ENCODE data around the gene IRF2BPL.
A peak's percentile ranks its signal among the peaks of the same experiment; 100 is the strongest.

Gene IRF2BPL

GRCh38 chr14:77007183-77007974, 21.1 kb downstream of the IRF2BPL start:
- FAIRE-seq (no peak), DNase-seq (ENCODE audit: insufficient read length, low spot score) (no peak)
- TF ChIP-seq SPI1 (IDR thresholded peaks at IDR 0.05; ENCODE audit: low read depth, low read length) (no peak), TAF1 (IDR thresholded peaks at IDR 0.05; ENCODE audit: low read depth, low read length) (no peak), PAX5 (IDR thresholded peaks at IDR 0.05; ENCODE audit: insufficient read depth, low read length, severe bottlenecking) (no peak), POLR2AphosphoS5 (IDR thresholded peaks at IDR 0.05; ENCODE audit: low read depth, low read length) (no peak), POU2F2 (IDR thresholded peaks at IDR 0.05; ENCODE audit: low read depth, low read length) (no peak), POLR2A (IDR thresholded peaks at IDR 0.05; ENCODE audit: low read depth, low read length) (no peak)

DNA sequence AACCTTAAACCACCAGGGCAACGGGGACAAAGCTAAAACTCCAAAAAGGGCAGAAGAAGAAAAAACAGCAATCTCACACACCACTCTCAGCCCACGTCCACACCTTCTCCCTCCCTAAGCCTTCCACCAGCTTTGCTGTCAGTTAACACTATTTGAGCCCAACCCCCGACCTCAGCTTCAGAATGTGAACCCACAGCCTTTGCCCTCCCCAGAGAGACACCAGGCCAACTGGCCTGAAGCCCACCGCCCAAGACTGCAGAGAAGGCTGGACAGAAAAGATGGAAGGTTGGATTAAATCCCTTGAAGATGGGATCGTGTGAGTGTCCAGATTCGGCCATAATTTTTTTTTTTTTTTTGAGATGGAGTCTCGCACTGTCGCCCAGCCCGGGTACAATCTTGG, 22.4 kb downstream of the IRF2BPL start:
- FAIRE-seq (no peak), DNase-seq (ENCODE audit: insufficient read length, low spot score) (no peak)
- no peak for TF ChIP-seq POU2F2 (IDR thresholded peaks at IDR 0.05; ENCODE audit: low read depth, low read length)
- TF ChIP-seq SPI1 (IDR thresholded peaks at IDR 0.05; ENCODE audit: low read depth, low read length): no peak
- no peak for TF ChIP-seq POLR2A (IDR thresholded peaks at IDR 0.05; ENCODE audit: low read depth, low read length)
- TF ChIP-seq PAX5 (IDR thresholded peaks at IDR 0.05; ENCODE audit: insufficient read depth, low read length, severe bottlenecking): no peak
- TF ChIP-seq POLR2AphosphoS5 (IDR thresholded peaks at IDR 0.05; ENCODE audit: low read depth, low read length): no peak
- TF ChIP-seq TAF1 (IDR thresholded peaks at IDR 0.05; ENCODE audit: low read depth, low read length): no peak

GRCh38 chr14:77005559-77005958, 22.9 kb downstream of the IRF2BPL start:
- FAIRE-seq (peak; percentile 41), DNase-seq (ENCODE audit: insufficient read length, low spot score) (no peak)
- TF ChIP-seq TAF1 (IDR thresholded peaks at IDR 0.05; ENCODE audit: low read depth, low read length) (no peak), POLR2AphosphoS5 (IDR thresholded peaks at IDR 0.05; ENCODE audit: low read depth, low read length) (no peak), POLR2A (IDR thresholded peaks at IDR 0.05; ENCODE audit: low read depth, low read length) (no peak), SPI1 (IDR thresholded peaks at IDR 0.05; ENCODE audit: low read depth, low read length) (no peak), POU2F2 (IDR thresholded peaks at IDR 0.05; ENCODE audit: low read depth, low read length) (no peak), PAX5 (IDR thresholded peaks at IDR 0.05; ENCODE audit: insufficient read depth, low read length, severe bottlenecking) (no peak)

DNA sequence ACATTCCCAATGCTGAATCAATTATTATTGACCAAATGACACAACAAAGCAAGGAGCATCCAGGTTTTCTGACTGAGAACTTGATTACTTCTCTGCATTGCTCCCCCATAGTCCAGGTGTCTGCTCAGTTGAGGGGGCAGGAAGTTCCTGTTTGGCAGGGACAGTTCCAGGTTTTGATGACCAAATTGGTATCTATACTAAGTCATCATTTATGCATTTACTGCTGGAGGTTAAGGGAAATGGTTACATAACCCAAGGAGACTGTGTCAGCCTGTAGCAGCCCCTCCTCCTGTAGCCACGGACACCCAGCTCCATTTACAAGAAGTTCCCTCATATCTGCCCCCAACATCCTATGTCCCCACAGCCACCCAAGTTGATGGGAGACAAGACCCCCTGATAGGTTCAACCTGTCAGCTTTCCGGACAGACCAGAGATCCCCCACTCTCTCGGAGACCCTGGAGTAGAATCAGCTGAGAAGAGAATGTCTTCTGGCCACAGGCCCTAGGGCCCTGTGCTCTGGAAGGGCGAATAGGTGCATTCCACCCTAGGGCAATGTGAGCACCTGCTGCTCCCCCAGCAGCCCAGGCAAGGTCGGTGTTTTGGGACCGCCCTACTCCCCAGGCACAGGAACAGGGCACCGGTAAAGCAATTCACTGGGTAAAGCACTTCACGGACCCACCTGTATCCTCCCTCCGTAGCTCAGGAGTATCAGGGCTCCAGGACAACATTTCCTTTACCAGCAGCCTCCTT, 23.6 kb downstream of the IRF2BPL start:
- TF ChIP-seq POLR2AphosphoS5 (IDR thresholded peaks at IDR 0.05; ENCODE audit: low read depth, low read length): no peak
- no peak for TF ChIP-seq TAF1 (IDR thresholded peaks at IDR 0.05; ENCODE audit: low read depth, low read length)
- TF ChIP-seq POLR2A (IDR thresholded peaks at IDR 0.05; ENCODE audit: low read depth, low read length): no peak
- TF ChIP-seq SPI1 (IDR thresholded peaks at IDR 0.05; ENCODE audit: low read depth, low read length): no peak
- TF ChIP-seq PAX5 (IDR thresholded peaks at IDR 0.05; ENCODE audit: insufficient read depth, low read length, severe bottlenecking): no peak
- TF ChIP-seq POU2F2 (IDR thresholded peaks at IDR 0.05; ENCODE audit: low read depth, low read length): no peak
- FAIRE-seq: no peak
- DNase-seq (ENCODE audit: insufficient read length, low spot score): no peak

GRCh38 chr14:77003960-77004710, 24.4 kb downstream of the IRF2BPL start:
- FAIRE-seq: no peak
- DNase-seq (ENCODE audit: insufficient read length, low spot score): no peak
- TF ChIP-seq SPI1 (IDR thresholded peaks at IDR 0.05; ENCODE audit: low read depth, low read length) (no peak), TAF1 (IDR thresholded peaks at IDR 0.05; ENCODE audit: low read depth, low read length) (no peak), POU2F2 (IDR thresholded peaks at IDR 0.05; ENCODE audit: low read depth, low read length) (no peak), POLR2A (IDR thresholded peaks at IDR 0.05; ENCODE audit: low read depth, low read length) (no peak), PAX5 (IDR thresholded peaks at IDR 0.05; ENCODE audit: insufficient read depth, low read length, severe bottlenecking) (no peak), POLR2AphosphoS5 (IDR thresholded peaks at IDR 0.05; ENCODE audit: low read depth, low read length) (no peak)

GRCh38 chr14:77002889-77003288, 25.6 kb downstream of the IRF2BPL start:
- DNase-seq (ENCODE audit: insufficient read length, low spot score) (no peak), FAIRE-seq (no peak)
- TF ChIP-seq SPI1 (IDR thresholded peaks at IDR 0.05; ENCODE audit: low read depth, low read length) (no peak), POLR2A (IDR thresholded peaks at IDR 0.05; ENCODE audit: low read depth, low read length) (no peak), POU2F2 (IDR thresholded peaks at IDR 0.05; ENCODE audit: low read depth, low read length) (no peak), PAX5 (IDR thresholded peaks at IDR 0.05; ENCODE audit: insufficient read depth, low read length, severe bottlenecking) (no peak), POLR2AphosphoS5 (IDR thresholded peaks at IDR 0.05; ENCODE audit: low read depth, low read length) (no peak), TAF1 (IDR thresholded peaks at IDR 0.05; ENCODE audit: low read depth, low read length) (no peak)

GRCh38 chr14:77002335-77002734, 26.2 kb downstream of the IRF2BPL start:
- TF ChIP-seq SPI1 (IDR thresholded peaks at IDR 0.05; ENCODE audit: low read depth, low read length): no peak
- TF ChIP-seq TAF1 (IDR thresholded peaks at IDR 0.05; ENCODE audit: low read depth, low read length): no peak
- no peak for TF ChIP-seq POLR2AphosphoS5 (IDR thresholded peaks at IDR 0.05; ENCODE audit: low read depth, low read length)
- no peak for TF ChIP-seq PAX5 (IDR thresholded peaks at IDR 0.05; ENCODE audit: insufficient read depth, low read length, severe bottlenecking)
- TF ChIP-seq POLR2A (IDR thresholded peaks at IDR 0.05; ENCODE audit: low read depth, low read length): no peak
- no peak for TF ChIP-seq POU2F2 (IDR thresholded peaks at IDR 0.05; ENCODE audit: low read depth, low read length)
- no peak for FAIRE-seq

DNA sequence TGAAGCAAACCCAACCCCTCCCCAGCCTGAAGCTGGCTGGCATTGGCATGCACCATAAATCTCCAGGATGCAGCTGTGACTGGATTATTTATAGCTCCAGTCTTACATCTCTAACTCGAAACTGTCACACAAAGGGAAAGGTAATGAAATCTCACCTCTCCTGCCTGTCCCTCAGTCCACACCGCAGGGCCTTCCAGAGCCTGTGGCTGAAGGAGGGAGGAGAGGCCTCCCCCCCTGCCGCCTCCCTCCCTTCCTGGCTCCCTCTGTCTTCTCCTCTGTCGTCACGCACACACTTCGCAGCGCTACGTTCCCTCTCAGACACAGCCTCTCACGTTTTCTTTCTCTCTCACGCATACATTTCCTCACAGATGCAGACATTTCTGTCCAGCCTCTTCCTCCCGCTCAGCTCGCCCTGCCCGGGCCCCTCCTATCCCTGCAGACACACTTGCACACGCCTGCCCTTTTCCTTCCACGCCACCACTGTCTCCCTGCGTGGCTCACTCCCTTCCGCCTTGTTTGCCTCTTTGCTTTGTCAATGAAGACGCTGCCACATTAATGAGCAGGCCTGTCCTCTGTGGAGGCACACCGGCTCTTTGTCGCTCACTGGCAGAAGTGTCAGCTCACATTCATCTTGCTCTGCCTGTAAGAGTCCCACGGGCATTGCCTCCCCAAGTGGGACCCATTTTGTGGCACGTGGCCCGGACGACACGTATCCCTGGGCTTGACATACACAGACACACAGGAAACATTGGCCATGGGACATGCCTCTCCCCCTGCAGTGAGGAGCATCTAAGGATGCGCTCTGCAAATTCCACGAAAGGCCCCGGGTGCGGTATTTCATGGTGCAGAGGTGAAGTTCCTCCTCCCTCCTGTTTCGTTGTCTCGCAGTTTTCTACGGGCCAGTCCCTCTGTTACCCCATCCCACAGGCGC, 27.9 kb downstream of the IRF2BPL start:
- no peak for DNase-seq (ENCODE audit: insufficient read length, low spot score)

More at GRCh38 chr14:77002335-77002734, 26.2 kb downstream of the IRF2BPL start:
- no peak for DNase-seq (ENCODE audit: insufficient read length, low spot score)

More for the DNA sequence above, 27.9 kb downstream of the IRF2BPL start:
- peak; percentile 96 for FAIRE-seq
- TF ChIP-seq POLR2A (IDR thresholded peaks at IDR 0.05; ENCODE audit: low read depth, low read length) (no peak; the same call in 1 of the 2 replicates), POU2F2 (IDR thresholded peaks at IDR 0.05; ENCODE audit: low read depth, low read length) (no peak), SPI1 (IDR thresholded peaks at IDR 0.05; ENCODE audit: low read depth, low read length) (no peak), TAF1 (IDR thresholded peaks at IDR 0.05; ENCODE audit: low read depth, low read length) (no peak), PAX5 (IDR thresholded peaks at IDR 0.05; ENCODE audit: insufficient read depth, low read length, severe bottlenecking) (no peak), POLR2AphosphoS5 (IDR thresholded peaks at IDR 0.05; ENCODE audit: low read depth, low read length) (no peak)
